ENCODE data around the gene WAC.

GRCh38 chr10:28664369-28664740 is 131.4 kb downstream of the WAC start:
- TF ChIP-seq POLR2A (IDR thresholded peaks at IDR 0.05) (no peak), EP300 (IDR thresholded peaks at IDR 0.05) (no peak), CTCF (IDR thresholded peaks at IDR 0.05) (no peak)
